GM18498 (cell line): ENCODE measurements around the gene SETX.

Experiments
- ATAC-seq: cut with Tn5 transposase; IDR thresholded peaks from one replicate; pipeline ENCODE4 v1.9.1; 2021; ENCODE audit warnings: mild to moderate bottlenecking, moderate library complexity; ENCODE audit not compliant: unreplicated experiment

SETX gene

DNA sequence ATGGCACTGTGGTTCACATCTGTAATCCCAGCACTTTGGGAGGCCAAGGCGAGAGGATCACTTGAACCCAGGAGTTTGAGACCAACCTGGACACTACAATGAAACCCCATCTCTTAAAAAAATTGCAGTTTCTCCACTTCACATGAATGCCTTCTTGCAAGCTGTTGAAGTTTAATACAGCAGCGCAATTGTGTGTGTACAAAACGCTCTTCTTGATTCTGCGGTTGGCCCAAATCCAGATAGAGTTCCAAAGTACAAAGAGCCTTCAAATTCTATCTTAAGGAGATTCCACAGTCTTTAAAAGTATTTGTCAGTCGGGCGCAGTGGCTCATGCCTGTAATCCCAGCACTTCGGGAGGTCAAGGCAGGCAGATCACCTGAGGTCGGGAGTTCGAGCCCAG lies 9.3 kb upstream of the SETX start:
- no peak for ATAC-seq

DNA sequence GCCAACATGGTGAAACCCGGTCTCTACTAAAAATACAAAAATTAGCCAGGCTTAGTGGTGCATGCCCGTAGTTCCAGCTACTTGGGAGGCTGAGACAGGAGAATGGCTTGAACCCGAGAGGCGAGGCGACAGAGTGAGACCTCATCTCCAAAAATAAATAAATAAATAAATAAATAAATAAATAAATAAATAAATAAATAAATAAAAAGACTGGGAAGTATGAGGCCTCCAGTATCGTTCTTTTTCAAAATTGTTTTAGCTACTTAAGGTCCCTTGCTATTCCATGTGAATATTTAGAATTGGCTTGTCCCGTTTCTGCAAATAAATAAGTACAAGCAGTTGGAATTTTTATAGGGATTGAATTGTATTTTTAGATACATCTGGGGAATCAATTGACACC lies 3.0 kb upstream of the SETX start:
- no peak for ATAC-seq

DNA sequence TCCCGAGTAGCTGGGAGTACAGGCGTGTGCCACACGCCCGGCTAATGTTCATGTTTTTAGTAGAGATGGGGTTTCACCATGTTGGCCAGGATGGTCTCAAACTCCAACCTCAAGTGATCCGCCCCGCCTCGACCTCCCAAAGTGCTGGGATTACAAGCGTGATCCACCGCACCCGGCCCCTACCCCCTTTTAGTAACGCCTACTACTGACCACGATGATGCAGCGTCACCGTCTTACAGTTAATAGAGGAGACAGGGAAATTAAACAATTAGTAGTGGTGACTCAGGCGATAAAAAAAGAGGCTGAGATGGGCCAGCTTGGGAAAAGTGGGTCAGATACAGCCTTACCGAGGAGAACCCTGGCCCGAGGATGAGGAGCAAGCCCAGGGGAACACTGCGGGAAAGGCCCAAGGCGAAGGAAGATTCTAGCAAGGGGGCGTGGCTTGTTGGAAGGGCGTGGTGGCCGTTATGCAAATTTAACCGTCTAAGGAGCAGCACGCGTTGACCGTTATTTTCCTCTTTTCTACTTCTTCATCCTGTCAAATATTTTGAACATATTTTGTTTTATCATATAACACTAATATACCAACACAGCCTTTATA lies 1.6 kb upstream of the SETX start:
- ATAC-seq = no peak

DNA sequence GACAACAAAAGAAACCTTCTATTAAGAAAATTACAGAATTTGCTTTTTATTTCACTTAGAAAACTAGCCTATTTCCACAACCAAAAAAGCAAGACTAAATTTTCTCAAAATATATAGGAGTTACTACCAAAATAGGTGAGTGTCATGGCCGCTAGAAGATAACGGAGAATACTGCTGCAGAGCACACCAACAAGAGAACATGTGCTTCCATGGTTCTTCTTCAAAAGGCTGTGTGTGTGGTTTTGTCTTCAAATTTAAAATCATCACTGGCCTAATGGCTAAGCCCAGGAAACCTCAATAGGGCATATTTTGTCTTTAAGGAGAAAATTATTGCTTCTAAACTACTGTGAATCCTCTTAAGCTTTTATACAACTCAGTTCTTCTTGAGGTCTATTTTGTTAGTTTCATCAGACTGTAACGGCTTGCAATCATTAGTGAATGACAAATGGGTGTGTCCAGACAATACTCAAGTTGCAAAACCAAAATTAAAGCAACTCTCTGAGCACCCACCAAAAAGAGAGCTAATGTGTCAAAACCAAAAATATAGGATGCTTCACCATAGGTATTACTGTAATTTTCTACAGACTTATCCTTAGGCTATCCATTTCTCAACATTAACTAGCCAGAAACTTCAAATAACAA lies 3.3 kb downstream of the SETX start:
- no peak for ATAC-seq

DNA sequence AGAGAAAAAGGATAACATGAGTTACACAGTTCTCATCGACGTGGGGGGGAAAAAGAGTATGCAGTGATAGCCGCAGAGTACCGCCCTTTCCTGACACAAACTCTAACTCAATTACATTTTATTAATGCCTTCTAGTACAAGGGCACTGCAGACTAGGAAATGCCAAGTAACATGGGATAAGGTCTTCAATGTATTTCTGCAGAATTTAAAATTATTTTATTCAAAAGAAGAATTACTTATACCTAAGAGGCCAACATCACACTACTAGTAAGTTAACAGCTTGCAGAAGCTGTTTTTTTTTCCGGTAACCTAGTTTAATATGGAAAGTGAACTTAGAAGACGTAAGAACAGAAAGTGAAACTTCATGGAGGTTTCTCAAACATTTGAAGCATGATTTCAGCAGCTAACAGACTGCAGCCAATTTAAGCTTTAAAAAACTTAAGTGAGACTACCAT lies 3.9 kb downstream of the SETX start:
- ATAC-seq = no peak

DNA sequence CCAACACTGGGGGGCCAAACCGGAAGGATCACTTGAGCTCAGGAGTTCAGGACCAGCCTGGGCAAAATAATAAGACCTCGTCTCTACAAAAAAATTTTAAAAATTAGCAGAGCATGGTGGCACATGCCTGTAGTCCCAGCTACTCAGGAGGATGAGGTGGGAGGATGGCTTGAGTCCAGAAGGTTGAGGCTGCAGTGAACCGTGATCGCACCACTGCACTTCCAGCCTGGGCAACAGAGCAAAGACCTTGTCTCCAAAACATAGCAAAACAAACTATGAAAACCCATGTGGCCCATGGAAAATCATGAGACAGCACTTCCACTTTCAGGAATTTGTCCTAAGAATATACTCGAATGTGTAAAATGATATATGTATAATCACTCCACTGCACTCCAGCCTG lies 6.1 kb downstream of the SETX start:
- ATAC-seq = no peak

DNA sequence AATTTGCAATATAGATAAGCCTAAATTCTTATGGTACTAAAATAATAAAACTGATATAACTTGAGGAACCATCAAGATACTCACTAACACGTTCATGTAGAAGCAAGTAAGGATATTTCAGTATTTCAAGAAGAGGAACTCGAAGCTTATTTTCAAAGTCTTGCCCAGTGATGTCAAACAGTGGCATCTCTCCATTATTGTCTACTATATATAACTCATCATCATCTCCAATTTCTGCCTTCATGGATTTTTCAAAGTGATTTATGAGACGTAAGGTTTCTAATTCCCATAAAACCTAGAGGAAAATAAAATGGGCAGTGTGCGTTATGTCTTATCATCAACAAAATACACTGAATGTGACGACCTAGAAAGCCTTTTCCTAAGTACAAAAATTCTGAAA lies 8.6 kb downstream of the SETX start:
- ATAC-seq = no peak

DNA sequence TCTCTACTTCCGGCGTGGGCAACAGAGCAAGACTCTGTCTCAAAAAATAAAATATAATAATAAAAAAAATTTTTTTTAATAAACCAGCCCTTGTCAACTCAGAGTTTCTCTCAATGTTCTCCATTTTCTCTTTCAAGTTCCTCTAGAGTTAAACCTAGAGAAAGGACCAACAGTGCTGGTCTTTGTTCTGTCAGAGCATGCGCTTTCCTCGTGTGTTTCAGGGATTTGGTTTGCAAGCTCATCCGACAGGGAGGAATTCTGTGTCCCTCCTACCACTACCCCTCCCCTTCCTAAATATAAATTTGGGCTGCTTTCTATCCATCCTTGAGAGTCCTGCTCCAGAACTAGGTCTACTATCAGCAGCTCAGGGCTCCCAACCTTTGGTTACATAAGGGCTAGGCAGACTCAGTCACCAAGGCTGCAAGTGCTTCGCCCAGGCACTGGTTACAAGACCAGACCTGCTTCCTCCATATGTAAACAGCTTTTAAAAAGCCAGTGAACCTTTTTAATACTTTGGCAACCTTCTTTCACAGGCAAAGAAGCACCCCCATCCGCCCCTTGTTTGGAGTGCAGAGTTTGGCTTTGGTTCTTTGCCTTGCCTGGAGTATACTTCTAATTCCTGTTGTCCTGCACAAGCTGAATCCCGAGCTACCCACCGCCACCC lies 13.5 kb downstream of the SETX start:
- ATAC-seq = no peak

DNA sequence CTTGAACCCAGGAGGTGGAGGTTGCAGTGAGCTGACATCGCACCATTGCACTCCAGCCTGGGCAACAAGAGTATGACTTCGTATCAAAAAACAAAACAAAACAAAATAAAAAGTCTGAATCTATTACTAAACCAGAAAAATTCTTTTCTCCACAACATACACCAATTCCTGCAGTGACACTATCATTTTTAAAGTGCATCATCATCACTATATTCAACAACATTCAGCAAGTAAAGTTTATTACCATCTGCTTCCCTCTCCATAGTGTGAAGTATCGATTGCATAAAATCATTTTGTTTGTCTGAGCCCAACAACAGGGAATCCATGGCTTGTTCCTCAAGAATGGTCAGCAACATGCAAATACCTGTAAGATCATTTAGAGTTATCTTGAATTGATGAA lies 20.4 kb downstream of the SETX start:
- no peak for ATAC-seq

DNA sequence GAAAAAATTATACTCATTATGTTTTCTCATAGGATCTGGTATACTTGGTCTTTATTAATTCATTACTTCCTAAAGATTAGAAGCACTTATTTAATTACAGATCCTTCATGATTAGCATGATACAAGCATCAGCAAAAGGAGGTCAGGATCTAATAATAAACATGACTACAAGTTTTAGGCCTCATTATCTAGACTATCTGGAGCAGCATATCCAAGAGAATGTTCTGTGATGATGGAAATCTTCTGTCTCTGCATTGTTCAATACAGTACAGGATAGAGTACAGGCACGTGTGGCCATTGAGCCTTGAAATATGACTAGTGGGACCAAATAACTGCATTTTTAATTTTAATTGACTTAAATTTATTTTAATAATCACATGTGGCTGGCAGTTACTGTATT lies 21.2 kb downstream of the SETX start:
- no peak for ATAC-seq

DNA sequence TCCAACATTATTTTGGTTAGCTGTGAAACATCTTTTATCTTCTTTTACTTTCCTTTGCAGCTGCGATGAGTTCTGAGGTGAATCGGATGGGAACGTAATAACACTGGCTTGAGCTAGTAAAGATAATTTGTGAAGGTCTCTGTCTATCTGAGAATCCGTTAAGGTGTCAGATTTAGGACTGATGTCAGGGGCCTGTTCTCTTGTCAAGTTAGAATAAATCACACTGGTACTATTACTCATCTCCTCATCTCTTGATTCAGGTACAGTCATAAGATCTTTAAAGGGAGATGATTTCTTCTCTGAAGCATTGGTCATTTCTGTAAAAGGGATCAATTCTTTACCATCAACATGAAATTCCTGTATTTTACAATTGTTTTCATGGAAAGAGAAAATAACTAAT lies 26.2 kb downstream of the SETX start:
- no peak for ATAC-seq

DNA sequence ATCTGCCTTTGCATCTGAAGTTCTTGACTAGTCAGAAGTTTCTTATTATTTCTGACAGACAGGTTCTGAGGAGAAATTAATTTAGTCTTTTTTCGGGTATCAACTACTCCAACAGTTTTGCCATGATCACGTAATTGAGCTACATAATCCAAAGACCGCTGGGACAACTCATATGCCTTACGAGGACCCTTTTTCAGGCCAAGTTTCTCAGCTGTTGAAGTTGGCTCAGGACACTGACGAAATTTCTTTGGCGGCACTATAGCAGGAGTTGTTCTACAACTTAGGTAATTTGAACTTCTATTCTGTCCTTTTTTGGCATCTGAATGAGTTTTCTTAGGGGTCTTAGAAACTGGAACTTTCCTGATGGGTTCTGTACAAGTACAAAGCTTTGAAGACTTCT lies 27.2 kb downstream of the SETX start:
- ATAC-seq = no peak

DNA sequence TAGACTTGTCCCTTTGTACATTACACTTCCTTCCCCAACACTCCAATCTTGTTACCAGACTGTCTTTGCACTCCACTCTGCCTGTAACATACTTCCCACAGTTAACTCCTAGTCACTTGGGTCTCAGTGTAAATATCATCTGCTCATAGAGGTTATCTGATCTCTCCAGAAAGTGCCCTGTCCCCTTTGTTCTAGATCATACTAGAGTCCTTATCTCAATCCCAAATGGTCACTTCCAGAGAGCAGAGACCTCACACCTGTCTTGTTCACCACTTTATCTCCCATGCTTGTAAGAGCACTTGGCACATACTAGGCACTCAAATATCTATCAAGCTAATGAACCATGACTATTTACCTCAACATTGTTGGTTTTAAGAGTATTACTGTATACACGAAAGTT lies 30.4 kb downstream of the SETX start:
- no peak for ATAC-seq

DNA sequence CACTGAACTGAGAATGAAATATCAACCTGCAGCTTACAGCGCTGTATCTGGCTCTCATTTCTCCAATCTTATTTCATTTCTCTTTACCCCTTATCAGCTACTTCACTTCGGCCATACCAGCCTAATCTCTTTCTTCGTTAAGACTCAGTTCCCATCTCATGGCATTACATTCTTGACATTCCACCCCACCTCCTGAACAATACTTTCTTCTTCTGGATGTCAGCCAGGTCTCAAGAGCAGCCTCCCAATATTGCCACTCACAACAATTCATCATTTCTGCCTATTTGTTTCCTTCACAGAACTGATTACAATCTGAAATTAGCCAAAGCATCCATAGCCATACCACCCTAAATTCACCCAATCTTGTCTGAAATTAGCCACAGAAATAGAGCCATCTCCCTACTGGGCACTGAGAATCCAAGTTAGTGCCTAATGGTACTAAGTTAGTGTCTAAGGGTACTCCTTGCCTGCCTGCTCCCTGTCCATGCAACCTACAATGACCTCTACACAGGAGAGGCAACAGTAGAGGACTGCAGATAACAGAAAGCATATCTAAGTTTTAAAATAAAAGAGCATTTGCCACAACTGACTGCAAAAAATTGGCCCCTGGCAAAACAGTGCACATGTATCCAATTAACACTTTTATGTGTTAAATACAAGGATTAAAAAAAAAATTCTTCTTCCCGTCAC lies 35.2 kb downstream of the SETX start:
- ATAC-seq = no peak

DNA sequence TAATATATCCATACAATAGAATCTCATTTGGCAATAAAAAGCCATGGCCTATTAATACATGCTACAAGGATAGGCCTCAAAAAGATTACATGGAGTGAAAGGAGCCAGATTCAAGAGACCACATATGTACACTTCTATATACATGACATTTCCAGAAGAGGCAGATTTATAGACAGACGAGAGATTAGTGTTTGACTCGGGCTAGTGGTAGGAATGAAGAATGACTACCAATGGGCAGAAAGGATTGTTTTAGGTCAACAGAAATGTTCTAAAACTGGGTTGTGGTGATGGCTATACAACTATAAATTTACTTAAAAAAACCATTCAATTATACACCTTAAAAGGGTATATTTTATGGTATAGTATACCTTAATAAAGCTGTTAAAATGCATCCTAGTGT lies 41.9 kb downstream of the SETX start:
- no peak for ATAC-seq

DNA sequence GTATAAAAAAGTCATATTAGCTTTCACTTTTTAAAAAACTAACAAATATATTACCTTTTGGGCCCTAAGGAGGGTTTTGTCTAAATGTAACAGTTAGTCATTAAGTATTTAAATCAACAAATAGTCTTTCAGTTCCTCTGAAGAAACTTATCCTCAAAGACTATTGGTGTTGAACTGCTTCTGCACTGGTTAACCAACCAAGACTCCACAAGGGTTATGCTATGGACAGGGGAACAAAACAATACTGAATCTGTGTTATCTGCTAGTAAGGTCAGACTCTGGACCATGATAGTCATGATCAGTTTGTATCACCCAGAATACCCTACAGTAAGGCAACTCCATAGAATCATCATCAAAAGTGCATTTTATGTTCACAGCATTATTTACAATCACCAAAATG lies 42.4 kb downstream of the SETX start:
- ATAC-seq = no peak

DNA sequence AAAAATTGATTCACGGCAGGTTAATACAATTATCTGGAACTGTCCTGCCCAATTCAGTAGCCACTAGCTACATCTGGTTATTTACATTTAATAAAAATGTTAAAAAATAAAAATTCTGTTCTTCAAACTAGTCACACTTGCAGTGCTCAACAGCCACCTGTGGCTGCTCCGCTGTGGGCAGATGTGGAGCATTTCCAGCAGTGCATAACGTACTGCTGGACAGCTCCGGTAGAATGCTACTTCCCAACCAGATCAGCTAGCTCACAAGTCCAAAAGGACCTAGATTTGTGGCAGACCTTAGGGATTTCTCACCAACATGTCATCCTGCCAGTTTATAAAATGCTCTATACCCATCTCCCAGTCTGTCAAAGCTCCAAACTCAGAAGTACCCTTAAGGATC lies 42.8 kb downstream of the SETX start:
- ATAC-seq = no peak

DNA sequence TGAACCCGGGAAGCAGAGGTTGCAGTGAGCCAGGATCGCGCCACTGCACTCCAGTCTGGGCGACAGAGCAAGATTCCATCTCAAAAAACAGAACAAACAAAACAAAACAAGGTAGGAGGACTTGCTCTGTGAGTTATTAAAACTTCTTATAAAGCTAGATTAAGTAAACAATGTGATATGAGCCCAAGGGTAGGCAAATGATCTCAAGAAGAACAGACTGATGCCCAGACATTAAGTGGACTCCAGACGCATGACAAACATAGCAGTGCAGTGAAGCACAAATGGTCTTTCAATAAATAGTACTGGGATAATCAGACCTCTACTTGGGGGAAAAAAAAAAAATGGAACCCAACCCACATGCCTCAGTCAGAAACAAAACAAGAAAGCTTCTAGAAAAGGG lies 45.7 kb downstream of the SETX start:
- ATAC-seq = no peak

DNA sequence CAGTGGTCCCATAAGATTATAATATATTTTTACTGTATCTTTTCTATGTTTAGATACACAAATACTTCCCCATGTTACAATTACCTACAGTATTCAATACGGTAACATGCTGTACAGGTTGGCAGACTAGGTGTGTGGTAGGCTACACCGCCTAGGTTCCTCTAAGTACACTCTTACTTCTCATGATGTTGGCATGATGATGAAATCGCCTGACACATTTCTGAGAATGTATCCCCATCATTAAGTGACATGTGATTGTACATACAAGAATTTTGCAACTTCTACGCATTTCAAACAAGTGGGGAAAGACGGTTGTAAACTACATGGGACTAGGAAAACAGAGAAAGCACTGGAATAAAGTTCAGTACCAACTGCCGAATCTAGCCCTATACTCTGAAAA lies 53.3 kb downstream of the SETX start:
- no peak for ATAC-seq

DNA sequence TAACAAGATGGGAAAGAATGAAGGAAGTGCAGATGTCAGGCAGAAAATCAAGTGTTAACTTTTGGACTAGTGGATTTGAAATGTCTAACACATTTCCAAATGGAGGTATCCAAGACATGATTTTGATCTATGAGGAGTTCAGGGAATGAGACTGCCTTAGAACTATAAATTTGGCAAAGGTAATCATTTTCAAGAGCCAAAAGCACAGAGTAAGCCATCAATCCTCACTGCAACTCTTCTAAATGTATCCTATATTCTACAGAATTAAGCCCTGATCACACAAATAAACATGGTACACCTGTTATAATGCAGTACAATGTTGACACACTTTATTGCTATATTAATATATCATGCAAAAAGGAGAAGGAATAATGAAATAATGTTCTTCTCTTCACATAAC lies 55.6 kb downstream of the SETX start:
- no peak for ATAC-seq

DNA sequence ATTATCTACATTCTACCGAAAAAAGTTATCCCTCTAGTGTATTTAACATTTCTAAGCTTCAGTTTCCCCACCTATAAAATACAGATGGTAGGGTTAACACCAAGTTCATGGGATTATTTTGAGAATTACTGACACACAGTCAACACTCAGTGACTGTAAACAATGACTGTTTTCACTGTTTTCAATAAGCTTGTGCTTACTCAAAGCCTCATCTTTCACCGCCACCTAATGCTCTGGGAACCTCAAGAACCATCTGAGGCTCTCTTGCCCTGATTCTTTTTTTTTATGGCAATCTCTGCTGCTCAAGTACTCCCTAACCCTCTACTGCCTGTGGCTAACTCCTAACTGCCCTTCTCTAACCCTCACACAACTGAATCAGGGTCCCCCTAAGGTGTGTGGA lies 59.6 kb downstream of the SETX start:
- ATAC-seq = no peak

DNA sequence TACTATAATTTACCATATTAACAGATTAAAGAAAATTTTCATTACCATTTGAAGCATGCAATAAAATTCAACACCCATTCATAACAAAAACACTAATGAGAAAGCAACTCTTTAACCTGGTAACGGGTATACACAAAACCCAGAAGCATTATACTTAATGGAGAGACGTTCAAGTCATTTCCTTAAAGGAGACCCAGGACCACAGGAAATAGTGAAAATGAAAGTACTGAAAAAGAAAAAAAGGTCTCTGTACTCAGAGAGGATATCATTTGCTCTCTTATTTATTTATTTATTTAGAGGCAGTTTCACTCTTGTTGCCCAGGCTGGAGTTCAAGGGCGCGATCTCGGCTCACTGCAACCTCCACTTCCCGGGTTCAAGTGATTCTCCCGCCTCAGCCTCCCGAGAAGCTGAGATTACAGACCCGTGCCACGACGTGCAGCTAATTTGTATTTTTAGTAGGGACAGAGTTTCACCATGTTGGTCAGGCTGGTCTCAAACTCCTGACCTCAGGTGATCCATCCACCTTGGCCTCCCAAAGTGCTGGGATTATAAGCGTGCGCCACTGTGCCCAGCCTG lies 61.6 kb downstream of the SETX start:
- no peak for ATAC-seq
